ENCODE results near the gene ANKRD27. TPM values are rescaled to one million over a fixed set of nuclear protein-coding genes. Genes with fewer than 3 reads are reported as not detected.

ANKRD27 gene
- total RNA-seq, 1 experiment from 2014 or later, result 40.8 TPM

DNA sequence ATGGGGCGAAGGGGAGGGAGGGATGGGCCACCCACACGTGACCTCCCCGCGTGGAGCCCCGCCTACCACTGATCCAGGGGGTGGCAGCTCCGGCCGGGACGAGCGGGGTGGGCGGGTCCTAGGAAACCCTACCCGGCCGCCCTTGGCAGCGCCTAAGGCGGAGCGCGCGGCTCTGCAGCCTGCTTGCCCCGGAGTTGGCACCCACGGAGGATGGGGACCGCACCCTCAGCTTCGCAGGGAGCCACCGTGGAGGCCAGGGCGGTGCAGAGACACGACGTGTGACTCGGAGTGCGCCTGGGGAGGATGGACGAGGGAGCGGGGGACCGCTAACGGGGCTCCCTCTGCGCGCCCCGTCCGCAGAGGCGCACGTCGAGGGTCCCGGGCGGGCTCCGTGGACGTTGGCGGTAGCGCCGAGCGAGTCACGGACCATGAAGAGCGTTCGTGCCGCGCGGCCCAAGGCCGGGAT, 773 bp upstream of the ANKRD27 start, which contains the start of gene RGS9BP:
TSS of gene RGS9BP (plus strand) at position 129 of the 466 bp plus-strand sequence. CDS start 416 bp downstream, outside the sequence.
- no TSS peak for BruUV-seq (replicated peaks)
- CTCF ChIA-PET, result interaction anchor here (1.3 to 2.0 kb wide), 2 partner anchors 16 to 18 kb away, joined by 3 to 6 read pairs; partner anchors contain the start of gene NUDT19
- TF ChIP-seq, protein P1, sequence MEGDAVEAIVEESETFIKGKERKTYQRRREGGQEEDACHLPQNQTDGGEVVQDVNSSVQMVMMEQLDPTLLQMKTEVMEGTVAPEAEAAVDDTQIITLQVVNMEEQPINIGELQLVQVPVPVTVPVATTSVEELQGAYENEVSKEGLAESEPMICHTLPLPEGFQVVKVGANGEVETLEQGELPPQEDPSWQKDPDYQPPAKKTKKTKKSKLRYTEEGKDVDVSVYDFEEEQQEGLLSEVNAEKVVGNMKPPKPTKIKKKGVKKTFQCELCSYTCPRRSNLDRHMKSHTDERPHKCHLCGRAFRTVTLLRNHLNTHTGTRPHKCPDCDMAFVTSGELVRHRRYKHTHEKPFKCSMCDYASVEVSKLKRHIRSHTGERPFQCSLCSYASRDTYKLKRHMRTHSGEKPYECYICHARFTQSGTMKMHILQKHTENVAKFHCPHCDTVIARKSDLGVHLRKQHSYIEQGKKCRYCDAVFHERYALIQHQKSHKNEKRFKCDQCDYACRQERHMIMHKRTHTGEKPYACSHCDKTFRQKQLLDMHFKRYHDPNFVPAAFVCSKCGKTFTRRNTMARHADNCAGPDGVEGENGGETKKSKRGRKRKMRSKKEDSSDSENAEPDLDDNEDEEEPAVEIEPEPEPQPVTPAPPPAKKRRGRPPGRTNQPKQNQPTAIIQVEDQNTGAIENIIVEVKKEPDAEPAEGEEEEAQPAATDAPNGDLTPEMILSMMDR (IDR thresholded peaks at IDR 0.05; ENCODE audit: unreplicated experiment), result no peak
- H3K4me3 Mint-ChIP-seq (ENCODE audit: low read depth, unreplicated experiment), result peak within 1 kb of the TSS; percentile 85
- peak within 1 kb of the TSS; percentile 79 for H3K27ac Mint-ChIP-seq (ENCODE audit: unreplicated experiment)
- intact Hi-C loops (cut with micrococcal nuclease; ENCODE audit: unreplicated experiment), result no loop called here
- peaks cover 27% of the 10 kb centered on the region for H3K36me3 Mint-ChIP-seq (ENCODE audit: insufficient read depth, unreplicated experiment)
- H3K27me3 Mint-ChIP-seq (ENCODE audit: unreplicated experiment), result peaks cover 25% of the 10 kb centered on the region
- peaks cover 19% of the 10 kb centered on the region for H3K4me1 Mint-ChIP-seq (ENCODE audit: low read depth, unreplicated experiment)
- peak; percentile 86 for DNase-seq
- no peaks in the 10 kb centered on the region for H3K9me3 Mint-ChIP-seq (ENCODE audit: low read depth, unreplicated experiment)

DNA sequence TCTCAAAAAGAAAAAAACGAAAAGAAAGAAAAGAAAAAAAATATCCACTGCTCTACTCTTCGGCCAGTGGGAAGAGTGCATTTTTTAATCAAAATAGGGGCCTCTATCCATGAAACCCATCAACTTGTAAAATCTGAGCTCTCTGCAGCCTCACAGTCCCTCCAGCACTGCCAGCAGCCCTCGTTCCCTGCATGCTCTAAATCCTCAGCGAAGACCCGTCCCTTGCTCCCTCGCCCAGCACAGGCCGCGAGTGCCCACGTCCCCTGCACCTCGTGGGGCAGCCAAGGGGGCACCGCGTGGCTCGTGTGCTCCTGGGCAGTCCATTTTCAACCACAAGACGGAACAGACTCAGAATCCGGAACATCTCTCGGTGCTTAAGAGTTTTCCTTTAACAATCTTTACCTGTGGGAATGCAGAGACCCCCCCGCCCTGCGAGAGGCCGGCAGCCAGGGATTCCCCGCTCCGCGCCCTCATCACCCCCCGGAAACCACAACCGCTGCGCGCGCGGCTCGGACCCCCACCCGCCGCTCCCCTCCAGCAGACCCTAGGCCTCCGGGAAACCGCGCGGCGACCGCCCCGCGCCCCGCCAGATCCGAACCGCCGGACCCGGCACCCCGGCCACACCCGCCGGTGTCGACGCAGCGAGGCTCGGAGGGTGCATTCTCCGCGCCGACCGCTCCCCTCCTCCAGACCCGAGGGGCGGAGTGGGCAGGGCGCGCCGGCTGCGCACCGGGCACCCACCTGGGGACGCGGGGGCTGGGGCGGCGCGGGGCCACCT, 638 bp downstream of the ANKRD27 start:
- peak overlapping the region; percentile 15 for H3K27ac Mint-ChIP-seq (ENCODE audit: unreplicated experiment)
- TF ChIP-seq, protein P1 (IDR thresholded peaks at IDR 0.05; ENCODE audit: unreplicated experiment), result no peak
- peaks cover 25% of the 10 kb centered on the region for H3K27me3 Mint-ChIP-seq (ENCODE audit: unreplicated experiment)
- no peak for DNase-seq
- CTCF ChIA-PET, result interaction anchor here (0.6 to 2.0 kb wide), 6 partner anchors 8 to 331 kb away, joined by 3 to 6 read pairs (median 4); partner anchors contain the start of gene NUDT19
- BruUV-seq (replicated peaks), result TSS peak; percentile 22
- peaks cover 30% of the 10 kb centered on the region for H3K4me1 Mint-ChIP-seq (ENCODE audit: low read depth, unreplicated experiment)
- H3K36me3 Mint-ChIP-seq (ENCODE audit: insufficient read depth, unreplicated experiment), result peaks cover 27% of the 10 kb centered on the region
- peak overlapping the region; percentile 85 for H3K4me3 Mint-ChIP-seq (ENCODE audit: low read depth, unreplicated experiment)
- H3K9me3 Mint-ChIP-seq (ENCODE audit: low read depth, unreplicated experiment), result no peaks in the 10 kb centered on the region
- intact Hi-C loops (cut with micrococcal nuclease; ENCODE audit: unreplicated experiment), result no loop called here

DNA sequence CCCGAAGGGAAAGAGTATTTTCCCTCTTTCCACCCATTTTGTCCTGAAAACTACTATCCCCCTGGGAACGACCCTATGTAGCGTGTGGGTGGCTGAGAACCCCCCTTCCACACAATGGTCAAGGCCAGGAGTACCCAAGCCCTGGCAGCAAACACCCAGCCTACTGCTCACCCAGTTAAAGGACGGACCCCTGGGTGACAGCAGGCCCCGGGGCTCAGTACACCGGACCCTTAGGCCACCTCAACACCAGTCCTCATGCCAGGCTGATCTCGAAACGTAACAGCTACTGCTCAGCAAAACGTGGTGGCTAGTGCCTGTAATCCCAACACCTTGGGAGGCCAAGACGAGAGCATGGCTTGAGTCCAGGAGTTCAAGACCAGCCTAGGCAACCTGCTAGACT, 1.4 kb downstream of the ANKRD27 start:
- CTCF ChIA-PET, result interaction anchor here (2.0 kb wide), 1 partner anchor 9 kb away, joined by 5 read pairs; no protein-coding TSS in a partner anchor
- no TSS peak for BruUV-seq (replicated peaks)
- Mint-ChIP-seq H3K4me1 (ENCODE audit: low read depth, unreplicated experiment) (peaks cover 33% of the 10 kb centered on the region), H3K27me3 (ENCODE audit: unreplicated experiment) (peaks cover 25% of the 10 kb centered on the region), H3K4me3 (ENCODE audit: low read depth, unreplicated experiment) (peak overlapping the region; percentile 85), H3K27ac (ENCODE audit: unreplicated experiment) (no peak overlapping the region), H3K9me3 (ENCODE audit: low read depth, unreplicated experiment) (no peaks in the 10 kb centered on the region), H3K36me3 (ENCODE audit: insufficient read depth, unreplicated experiment) (peaks cover 27% of the 10 kb centered on the region)
- TF ChIP-seq, protein P1 (IDR thresholded peaks at IDR 0.05; ENCODE audit: unreplicated experiment), result no peak
- DNase-seq, result no peak
- intact Hi-C loops (cut with micrococcal nuclease; ENCODE audit: unreplicated experiment), result no loop called here

DNA sequence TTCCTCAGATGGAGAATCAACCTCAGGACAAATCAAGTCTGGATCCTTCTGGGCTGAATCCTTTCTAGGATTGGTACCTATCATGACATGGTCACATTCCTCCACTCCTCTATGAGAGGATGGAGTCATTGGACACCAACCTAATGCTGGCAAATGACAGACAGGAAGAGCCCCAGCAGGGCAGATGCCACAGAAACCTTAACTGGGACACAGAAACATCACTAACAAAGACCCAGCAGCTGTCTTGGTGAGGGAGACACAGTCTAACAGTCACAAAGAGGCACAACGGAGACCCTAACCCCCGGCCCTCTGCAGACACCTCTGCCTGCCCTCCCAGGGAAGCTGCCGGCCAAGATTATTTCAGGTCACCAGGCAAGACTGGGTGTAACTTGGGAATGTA, 2.1 kb downstream of the ANKRD27 start:
- no peak for DNase-seq
- Mint-ChIP-seq H3K36me3 (ENCODE audit: insufficient read depth, unreplicated experiment) (peaks cover 27% of the 10 kb centered on the region), H3K4me1 (ENCODE audit: low read depth, unreplicated experiment) (peaks cover 33% of the 10 kb centered on the region), H3K4me3 (ENCODE audit: low read depth, unreplicated experiment) (peak overlapping the region; percentile 85), H3K27me3 (ENCODE audit: unreplicated experiment) (peaks cover 22% of the 10 kb centered on the region), H3K27ac (ENCODE audit: unreplicated experiment) (no peak overlapping the region), H3K9me3 (ENCODE audit: low read depth, unreplicated experiment) (no peaks in the 10 kb centered on the region)
- TF ChIP-seq, protein P1 (IDR thresholded peaks at IDR 0.05; ENCODE audit: unreplicated experiment), result no peak
- CTCF ChIA-PET, result interaction anchor here (2.0 kb wide), 1 partner anchor 9 kb away, joined by 5 read pairs; no protein-coding TSS in a partner anchor
- BruUV-seq (replicated peaks), result no TSS peak
- intact Hi-C loops (cut with micrococcal nuclease; ENCODE audit: unreplicated experiment), result no loop called here

Data from Calu3 (cell line).